Measurements from ENCODE around the gene GNAL. TPM values are rescaled to one million over a fixed set of nuclear protein-coding genes. Genes with fewer than 3 reads are reported as not detected.

Gene GNAL
- total RNA-seq, 1 donor from 2014 or later, result 9.7 TPM

GRCh38 chr18:11811009-11811408 is 121.9 kb downstream of the GNAL start:
- Mint-ChIP-seq H3K27me3 (ENCODE audit: unreplicated experiment) (no peaks in the 10 kb centered on the region), H3K9me3 (ENCODE audit: unreplicated experiment) (no peaks in the 10 kb centered on the region), H3K36me3 (ENCODE audit: low read depth, unreplicated experiment) (no peaks in the 10 kb centered on the region), H3K27ac (ENCODE audit: unreplicated experiment) (no peak overlapping the region), H3K4me1 (ENCODE audit: unreplicated experiment) (no peaks in the 10 kb centered on the region), H3K4me3 (ENCODE audit: unreplicated experiment) (no peak overlapping the region)
- DNase-seq (ENCODE audit: low spot score), result no peak
- TF ChIP-seq CTCF (IDR thresholded peaks at IDR 0.05; ENCODE audit: unreplicated experiment), result no peak

GRCh38 chr18:11817229-11817628 is 128.2 kb downstream of the GNAL start:
- H3K27ac Mint-ChIP-seq (ENCODE audit: unreplicated experiment), result no peak overlapping the region
- H3K27me3 Mint-ChIP-seq (ENCODE audit: unreplicated experiment), result no peaks in the 10 kb centered on the region
- no peak overlapping the region for H3K4me3 Mint-ChIP-seq (ENCODE audit: unreplicated experiment)
- no peak for DNase-seq (ENCODE audit: low spot score)
- H3K4me1 Mint-ChIP-seq (ENCODE audit: unreplicated experiment), result no peaks in the 10 kb centered on the region
- no peak for TF ChIP-seq CTCF (IDR thresholded peaks at IDR 0.05; ENCODE audit: unreplicated experiment)
- no peaks in the 10 kb centered on the region for H3K9me3 Mint-ChIP-seq (ENCODE audit: unreplicated experiment)
- no peaks in the 10 kb centered on the region for H3K36me3 Mint-ChIP-seq (ENCODE audit: low read depth, unreplicated experiment)

GRCh38 chr18:11818486-11819203 is 129.6 kb downstream of the GNAL start:
- H3K27ac Mint-ChIP-seq (ENCODE audit: unreplicated experiment), result no peak overlapping the region
- no peaks in the 10 kb centered on the region for H3K36me3 Mint-ChIP-seq (ENCODE audit: low read depth, unreplicated experiment)

GRCh38 chr18:11819938-11820337 is 130.9 kb downstream of the GNAL start:
- no peak for DNase-seq (ENCODE audit: low spot score)
- no peaks in the 10 kb centered on the region for H3K9me3 Mint-ChIP-seq (ENCODE audit: unreplicated experiment)
- H3K27me3 Mint-ChIP-seq (ENCODE audit: unreplicated experiment), result no peaks in the 10 kb centered on the region
- no peaks in the 10 kb centered on the region for H3K36me3 Mint-ChIP-seq (ENCODE audit: low read depth, unreplicated experiment)
- TF ChIP-seq CTCF (IDR thresholded peaks at IDR 0.05; ENCODE audit: unreplicated experiment), result no peak
- no peak overlapping the region for H3K27ac Mint-ChIP-seq (ENCODE audit: unreplicated experiment)
- H3K4me1 Mint-ChIP-seq (ENCODE audit: unreplicated experiment), result no peaks in the 10 kb centered on the region
- no peak overlapping the region for H3K4me3 Mint-ChIP-seq (ENCODE audit: unreplicated experiment)

More at GRCh38 chr18:11818486-11819203, 129.6 kb downstream of the GNAL start:
- TF ChIP-seq CTCF (IDR thresholded peaks at IDR 0.05; ENCODE audit: unreplicated experiment), result no peak
- no peaks in the 10 kb centered on the region for H3K9me3 Mint-ChIP-seq (ENCODE audit: unreplicated experiment)
- no peak for DNase-seq (ENCODE audit: low spot score)
- H3K27me3 Mint-ChIP-seq (ENCODE audit: unreplicated experiment), result no peaks in the 10 kb centered on the region
- no peaks in the 10 kb centered on the region for H3K4me1 Mint-ChIP-seq (ENCODE audit: unreplicated experiment)
- H3K4me3 Mint-ChIP-seq (ENCODE audit: unreplicated experiment), result no peak overlapping the region

- Mint-ChIP-seq H3K27me3 (ENCODE audit: unreplicated experiment) (no peaks in the 10 kb centered on the region), H3K36me3 (ENCODE audit: low read depth, unreplicated experiment) (no peaks in the 10 kb centered on the region), H3K4me3 (ENCODE audit: unreplicated experiment) (no peak overlapping the region), H3K4me1 (ENCODE audit: unreplicated experiment) (no peaks in the 10 kb centered on the region), H3K27ac (ENCODE audit: unreplicated experiment) (no peak overlapping the region), H3K9me3 (ENCODE audit: unreplicated experiment) (no peaks in the 10 kb centered on the region)
- no peak for DNase-seq (ENCODE audit: low spot score)
- TF ChIP-seq CTCF (IDR thresholded peaks at IDR 0.05; ENCODE audit: unreplicated experiment), result no peak
Measured at GRCh38 chr18:11820697-11821096, 131.6 kb downstream of the GNAL start.

Data from endothelial cell (in vitro differentiated cells).